Medulla oblongata (tissue), 1 donor: ENCODE measurements around the gene METTL15.
"Not testable (repeated sequence)": the region's sequence is repeated elsewhere in the genome, so short reads cannot be mapped to it uniquely, and the experiment has no call there.

Experiments
- DNase-seq: peaks from one replicate; pipeline ENCODE4 v3.0.0-alpha.2; 2015; ENCODE audit errors: extremely low spot score

METTL15 gene

DNA sequence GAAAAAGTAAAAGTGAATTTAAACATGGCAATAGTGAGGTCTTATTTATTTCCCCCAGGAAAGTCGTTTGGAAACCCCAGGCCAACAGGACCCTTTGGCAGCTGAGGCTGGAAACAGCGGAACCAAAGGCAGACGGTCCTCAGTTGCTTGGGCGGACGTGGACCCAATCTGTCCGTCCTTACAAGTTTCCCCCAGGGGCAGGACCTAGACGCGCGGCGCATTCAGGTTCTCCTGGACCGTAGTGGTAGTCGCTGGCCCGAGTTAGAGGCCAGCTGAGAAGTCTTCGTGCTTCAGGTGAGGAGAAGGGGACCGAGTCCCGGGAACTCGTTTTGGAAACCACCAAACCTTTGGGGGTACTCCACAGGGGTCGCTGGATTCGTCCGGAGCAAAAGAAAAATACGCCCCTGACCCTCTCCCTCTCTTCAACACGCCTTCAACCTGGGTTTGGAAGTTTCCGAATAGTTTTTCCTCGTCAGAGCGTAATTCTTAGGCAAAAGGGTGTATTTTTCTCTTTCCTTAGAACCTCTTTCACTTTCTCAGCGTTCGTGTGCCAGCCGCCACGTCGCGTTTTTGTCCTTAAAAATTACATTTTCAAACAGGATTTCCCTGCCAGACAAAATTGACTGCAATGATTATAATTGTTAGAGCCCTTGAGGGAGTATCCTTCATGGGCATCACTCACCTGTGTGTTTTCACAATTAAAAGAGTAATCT lies 2.1 kb downstream of the METTL15 start:
- peak; percentile 73 for DNase-seq

DNA sequence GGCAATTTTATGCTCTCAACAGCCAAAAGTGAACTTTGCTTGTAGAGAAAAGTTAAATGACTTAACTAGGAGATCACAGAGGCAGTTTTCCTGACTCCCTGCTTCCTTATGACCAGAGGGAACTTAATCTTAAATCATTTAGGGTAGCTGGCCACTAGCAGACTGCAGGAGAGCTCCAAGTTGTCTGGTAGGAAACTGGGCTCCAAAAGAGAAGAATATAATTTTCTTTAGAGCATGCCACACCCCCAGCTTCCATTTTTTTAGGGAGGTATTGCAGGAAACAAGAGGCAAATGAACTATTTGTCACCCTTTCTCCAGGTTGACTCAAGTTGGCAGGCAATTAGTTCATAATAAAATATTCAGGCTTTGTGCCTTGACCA lies 2.6 kb downstream of the METTL15 start:
- DNase-seq: no peak

DNA sequence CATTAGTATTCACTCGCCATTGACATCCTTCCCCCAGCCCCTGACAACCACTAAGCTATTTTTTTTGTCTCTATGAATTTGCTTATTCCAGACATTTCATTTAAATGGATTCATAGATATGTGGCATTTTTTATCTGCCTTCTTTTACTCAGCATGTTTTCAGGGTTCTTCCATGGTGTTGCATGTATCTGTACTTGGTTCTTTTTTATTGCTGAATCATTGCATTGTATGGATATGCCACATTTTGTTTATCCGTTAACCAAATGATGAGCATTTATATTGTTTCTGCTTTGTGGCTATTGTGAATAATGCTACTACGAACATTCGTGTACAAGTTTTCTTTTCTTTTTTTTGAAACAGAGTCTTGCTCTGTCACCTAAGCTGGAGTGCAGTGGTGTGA lies 5.9 kb downstream of the METTL15 start:
- DNase-seq: no peak

DNA sequence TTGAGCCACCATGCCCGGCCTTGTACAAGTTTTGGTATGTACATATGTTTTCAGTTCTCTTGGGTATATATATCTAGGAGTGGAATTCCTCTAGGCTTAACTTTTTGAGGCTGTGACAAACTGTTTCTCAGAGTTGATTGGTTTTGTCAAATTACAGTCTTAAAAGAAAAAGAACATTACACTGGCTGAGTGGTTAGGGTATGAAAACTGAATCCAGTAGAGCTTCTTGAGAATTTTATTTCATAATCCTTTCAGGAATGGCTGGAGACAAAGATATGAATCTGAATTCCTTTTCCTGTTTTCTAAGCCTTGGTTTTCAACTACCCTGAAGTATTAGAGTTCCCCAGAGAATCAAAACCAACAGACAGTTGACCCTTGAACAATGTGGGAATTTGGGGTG lies 6.5 kb downstream of the METTL15 start:
- no peak for DNase-seq

DNA sequence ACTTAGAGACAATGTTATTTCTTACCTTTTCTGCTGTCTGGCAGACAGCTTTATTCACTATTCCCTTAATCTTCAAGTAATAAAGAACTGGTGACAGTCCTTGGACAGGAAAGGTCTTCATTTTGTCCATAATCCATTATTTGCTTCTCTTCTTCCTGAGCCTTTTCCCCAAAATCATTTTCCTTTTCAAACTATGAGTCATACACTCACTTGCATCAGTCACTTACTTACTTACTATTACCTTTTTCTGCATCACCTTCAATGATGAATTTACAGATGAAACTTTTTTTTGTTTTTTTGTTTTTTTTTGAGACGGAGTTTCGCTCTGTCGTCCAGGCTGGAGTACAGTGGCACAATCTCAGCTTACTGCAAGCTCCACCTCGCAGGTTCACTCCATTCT lies 9.5 kb downstream of the METTL15 start:
- no peak for DNase-seq

DNA sequence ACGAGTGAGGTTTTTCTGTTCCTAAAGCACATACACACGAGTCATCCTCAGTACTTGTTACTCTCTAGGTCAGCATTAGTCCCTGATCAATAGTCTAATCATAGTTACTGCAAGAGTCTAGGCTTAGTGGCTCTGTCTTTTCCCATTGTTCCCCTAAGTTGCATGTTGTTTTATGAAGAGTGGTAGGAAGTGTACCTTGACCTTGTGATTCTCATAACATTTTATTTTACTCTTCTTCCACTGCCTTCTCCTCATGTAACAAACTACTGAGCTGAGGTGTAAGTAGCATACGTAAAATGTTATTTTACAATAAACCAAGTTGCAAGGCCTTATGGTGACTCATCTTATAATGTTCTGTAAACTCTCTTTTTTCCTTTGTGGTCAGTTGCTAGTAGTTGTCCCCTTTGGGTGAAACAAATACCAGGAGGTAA lies 15.0 kb downstream of the METTL15 start:
- no peak for DNase-seq

DNA sequence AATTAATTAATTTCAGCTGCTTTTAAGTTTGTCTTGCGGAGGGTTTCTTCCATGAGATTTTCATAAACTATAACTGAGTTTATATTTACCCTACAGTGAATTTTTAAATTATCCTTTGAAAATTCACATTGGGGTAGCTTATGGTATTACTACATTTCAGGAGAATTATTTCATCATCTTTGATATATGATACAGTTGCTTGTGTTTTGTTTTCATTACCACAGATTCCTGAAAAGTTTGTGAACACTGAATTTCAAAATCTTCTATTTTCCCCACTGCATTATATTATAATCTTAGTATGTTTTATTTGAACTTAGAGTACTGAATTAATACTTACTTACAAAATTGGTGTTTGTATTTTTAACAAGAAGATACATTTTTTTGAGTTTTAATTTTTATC lies 24.4 kb downstream of the METTL15 start:
- no peak for DNase-seq

DNA sequence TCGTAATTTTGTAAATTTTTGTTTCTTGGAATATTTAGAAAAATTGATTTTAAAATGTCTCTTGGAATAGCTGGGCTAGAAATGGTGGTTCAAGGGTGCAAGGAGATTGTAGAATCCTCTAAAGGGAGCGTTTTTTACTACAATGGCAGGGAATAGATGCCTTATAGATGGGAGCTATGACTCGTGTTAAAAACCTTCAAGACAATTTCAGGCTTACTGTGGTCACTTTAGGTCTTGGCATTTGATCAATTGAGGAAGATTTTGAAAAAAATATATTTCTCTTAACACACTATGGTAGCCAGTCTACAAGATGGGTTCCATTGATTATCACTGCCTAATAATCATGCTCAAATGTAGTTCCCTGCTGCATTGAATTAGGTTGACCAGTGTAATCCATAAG lies 25.0 kb downstream of the METTL15 start:
- DNase-seq: no peak

DNA sequence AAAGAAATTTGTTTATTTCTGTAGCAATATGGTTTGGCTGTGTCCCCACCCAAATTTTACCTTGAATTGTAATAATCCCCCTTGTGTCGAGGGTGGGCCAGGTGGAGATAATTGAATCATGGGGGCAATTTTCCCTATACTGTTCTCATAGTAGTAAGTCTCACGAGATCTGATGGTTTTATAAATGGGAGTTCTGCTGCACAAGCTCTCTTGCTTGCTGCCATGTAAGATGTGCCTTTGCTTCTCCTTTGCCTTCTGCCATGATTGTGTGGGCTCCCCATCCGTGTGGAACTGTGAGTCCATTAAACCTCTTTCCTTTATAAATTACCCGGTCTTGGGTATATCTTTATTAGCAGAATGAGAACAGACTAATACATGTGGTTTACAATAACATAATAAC lies 28.0 kb downstream of the METTL15 start:
- not testable (repeated sequence) for DNase-seq

DNA sequence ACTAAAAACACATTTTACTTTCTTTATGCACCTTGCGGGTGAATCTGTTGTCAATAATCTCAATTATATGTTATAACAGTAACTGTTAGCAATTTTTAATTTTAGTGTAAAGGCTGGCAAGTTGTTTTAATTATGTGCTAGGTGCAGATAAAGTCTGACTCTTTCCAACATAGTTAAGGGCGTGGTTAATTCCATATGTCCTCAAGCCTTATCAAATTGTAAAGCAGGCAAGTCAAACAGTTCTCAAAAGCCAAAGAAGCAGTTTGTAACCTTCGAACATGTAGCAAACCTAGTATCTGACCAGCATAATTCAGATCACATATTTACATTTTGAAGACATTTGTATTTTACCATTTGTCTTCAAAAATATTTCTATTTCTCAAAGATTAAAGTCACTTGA lies 29.2 kb downstream of the METTL15 start:
- DNase-seq: no peak

DNA sequence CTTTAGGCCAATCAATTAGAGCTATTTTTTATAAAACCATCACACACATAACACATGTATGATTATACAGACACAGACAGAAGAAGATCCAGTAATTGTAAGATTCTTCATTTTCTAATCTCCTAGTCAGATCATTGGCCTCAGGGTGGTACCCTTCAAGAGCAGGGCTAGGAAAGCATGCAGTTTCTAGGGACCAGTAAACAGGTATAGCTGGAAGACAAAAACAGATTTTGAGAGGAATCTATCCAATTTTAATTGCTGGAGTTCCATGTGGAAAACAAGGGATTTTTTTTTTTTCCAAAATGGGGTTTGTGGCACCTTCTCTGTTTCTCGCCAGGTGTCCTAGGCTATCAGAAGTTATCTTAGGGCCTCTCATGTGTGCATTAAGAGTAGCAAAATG lies 29.6 kb downstream of the METTL15 start:
- no peak for DNase-seq

DNA sequence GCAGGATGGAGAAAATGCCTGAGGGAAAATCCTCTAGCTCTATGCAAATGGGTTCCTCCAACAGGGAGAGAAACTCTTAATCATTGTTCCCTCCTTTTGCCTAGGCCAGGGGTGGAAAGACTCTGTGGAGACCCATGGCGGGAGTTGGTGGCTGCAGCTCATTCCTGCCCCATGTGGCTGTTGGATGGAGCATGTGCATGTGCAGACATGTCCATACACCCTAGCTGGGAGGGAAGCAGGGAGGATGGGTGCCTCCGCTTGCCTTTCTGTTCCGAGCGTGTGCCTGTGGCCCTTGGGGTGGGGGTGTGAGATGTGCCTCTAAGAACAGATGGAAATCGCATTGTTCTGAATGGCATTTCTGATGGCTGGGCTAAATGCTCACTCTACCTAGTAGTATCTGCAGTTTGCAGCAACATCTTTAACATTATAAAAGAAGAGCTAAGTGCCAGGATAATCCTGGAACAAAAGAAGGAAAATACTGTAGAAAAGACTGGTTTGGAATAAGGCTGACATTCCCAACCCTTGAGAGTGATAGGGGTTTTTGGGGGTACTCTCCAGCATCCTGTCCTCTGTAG lies 31.7 kb downstream of the METTL15 start:
- no peak for DNase-seq

DNA sequence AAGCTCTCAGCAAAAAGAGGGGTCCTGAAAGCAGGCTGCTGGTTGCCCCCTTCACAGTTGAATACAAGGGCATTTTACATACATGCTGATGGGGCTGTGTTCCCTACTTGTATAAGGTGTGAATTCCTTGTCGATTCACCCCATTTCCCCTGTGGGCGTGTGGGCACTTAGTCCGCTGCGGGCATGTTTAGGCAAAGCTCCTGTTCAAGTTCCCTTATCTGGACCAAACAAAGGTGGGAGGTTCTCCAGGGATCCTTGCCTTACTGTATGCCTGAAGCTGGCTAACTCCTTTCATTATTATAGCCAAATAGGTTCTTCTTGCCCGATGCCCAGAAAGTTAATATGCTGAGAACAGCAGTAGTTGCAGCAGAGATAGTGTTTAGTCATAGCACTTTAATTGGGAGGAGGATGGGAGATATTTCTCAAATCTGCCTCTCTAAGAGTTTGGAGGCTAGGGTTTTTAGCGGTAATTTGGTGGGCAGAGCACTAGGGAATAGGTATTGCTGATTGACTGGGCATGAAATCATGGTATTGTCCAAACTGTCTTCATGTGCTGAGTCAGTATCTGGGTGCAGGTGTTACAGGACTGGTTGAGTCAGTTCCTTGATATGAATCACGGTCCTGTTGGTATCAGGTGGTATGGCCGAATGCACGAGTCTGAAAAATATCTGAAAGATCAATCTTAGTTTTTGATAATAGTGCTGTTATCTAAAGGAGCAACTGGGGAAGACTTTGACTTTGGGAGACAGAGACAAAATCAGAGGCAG lies 32.7 kb downstream of the METTL15 start:
- DNase-seq: no peak

DNA sequence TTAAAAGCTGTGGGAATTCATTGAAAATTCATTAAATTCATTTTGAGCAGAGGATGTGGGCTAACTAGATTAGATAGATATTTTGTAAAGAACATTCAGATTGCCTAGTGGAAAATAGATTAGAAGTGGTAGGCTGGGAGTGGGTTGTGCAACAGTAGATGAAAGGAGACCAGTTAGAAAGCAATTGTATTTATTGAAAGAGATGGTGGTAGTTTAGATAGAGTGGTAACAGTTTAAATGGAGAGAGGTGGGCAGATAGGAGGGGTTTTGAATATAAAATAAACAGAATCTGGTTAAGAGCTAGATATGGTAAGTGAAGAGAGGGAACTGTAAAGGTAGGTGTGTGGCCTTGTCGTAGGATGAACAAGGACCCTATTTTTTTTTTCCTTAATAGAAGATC lies 34.5 kb downstream of the METTL15 start:
- DNase-seq: no peak

DNA sequence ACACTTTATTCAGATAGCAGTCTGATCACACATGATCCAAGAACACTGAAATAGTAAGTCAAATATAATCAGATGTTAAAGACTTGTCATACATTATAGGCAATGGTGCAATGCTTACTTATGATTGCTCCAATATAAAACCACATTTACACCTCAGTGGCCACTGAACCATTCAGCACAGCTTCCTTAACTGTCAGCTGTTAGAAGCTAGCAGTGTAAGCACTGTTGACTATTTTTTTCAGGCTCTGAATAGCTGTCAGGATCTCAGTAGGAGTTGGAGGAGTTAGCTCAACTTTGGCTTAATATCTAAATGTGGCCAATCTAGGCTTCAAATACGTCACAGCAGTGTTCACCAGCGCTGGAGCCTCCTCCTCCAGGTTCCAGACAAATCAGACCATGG lies 36.6 kb downstream of the METTL15 start:
- DNase-seq: peak; percentile 5

DNA sequence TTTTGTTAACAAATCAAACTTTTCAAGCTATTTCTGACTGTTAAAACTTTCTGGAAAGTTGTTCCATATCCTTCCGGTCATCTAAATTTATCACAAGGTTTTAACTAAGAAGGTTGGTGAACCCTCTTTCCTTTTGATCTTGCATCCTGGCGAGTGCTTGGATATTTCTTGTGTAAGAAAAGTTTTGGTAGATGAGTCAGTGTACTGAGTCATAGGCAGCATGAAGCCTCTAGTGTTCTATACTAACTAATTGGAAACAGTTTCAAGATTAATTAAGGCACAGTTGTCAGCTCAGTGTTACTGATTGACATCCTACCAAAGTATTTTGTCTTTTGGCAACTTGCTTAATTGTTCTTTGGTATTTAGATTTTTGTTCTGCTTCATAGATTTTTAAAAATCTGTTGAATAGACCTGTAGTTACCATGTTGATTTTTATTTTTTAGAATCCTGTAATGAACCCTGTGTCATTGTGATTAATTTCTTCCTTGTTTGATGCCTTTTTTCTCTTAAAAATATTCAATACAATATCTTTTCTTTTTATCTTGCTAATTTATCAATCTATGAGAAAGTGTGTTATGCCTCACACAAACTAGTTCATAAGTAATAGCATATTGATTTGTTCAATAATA lies 38.0 kb downstream of the METTL15 start:
- DNase-seq: no peak

DNA sequence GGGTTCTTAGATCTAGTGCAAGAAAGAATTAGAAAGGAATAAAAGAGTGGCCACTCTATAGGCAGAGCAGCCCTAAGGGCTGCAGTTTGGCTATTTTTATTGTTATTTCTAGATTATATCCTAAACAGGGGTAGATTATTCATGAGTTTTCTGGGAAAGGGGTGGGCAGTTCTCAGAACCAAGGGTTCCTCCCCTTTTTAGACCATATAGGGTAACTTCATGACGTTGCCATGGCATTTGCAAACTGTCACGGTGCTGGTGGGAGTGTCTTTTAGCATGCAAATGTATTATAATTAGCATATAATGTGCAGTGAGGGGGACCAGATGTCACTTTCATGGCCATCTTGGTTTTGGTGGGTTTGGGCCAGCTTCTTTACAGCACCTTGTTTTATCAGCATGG lies 44.6 kb downstream of the METTL15 start:
- DNase-seq: no peak

DNA sequence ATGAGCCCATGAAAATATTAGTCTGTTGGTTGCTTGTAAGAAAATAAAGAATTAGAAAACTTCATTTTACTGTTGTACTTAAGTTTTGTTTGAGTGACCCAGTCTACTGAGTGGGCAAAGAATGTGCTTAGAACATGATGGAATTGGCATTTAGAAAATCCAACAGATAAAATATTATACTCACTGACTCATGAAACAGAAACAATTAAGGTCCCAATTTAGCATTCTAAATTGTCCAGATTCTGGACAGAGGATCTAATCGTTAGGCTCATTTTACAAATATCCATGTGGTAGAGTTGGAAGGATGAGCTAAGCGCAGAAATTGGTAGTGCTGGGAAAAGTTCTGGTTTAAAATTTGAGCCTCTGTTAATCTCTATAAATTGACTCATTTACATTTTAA lies 45.4 kb downstream of the METTL15 start:
- no peak for DNase-seq

DNA sequence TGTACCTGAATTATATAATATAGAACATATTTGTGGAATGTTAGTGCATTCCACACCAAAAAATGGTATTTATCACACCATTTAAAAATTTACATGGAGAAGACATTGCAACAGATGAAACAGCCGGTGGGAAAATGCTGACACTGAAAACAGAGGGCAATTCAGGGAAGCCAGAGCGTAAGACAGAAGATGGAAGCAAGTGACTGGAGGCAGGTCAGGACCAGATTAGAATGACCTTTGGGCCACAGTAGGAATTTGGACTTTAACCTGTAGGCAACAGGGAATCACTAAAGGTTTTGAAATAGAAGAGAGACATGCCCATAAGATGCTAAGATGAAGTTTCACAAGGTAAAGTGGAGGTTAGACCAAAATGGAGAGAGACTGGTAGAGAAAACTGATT lies 60.5 kb downstream of the METTL15 start:
- DNase-seq: no peak

DNA sequence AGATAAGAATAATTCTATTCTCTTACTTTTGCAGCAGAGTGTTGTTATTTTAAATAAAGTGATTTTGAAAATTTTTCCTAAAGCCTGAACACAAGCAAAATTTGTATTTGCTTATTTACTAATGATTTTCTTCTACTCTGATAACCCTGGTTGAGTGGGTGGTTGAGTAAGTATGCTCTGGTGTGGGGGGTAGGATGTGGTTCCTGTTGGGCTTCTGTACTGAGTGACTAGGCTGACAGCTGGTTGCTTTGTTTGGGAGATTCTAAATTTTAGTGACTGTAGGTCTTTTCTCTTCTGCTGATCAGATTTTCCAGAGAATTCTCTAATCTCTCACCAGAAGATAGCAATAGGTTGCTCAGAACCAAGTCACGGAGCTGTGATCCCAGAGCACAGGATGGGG lies 61.6 kb downstream of the METTL15 start:
- no peak for DNase-seq

DNA sequence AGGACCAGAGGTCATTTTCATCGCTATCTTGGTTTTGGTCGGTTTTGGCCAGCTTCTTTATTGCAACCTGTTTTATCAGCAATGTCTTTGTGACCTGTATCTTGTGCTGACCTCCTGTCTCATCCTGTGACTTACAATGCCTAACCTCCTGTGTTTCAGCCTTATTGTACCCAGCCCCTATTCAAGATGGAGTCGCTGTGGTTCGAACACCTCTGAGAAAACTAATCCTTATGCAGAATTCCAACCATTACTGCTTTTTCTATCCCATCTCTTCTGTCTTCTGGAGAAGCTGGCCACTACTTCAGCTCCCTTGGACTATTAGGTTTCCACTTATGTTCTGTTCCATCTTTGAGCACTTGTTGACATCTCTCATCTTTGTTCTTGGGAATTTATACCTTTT lies 62.6 kb downstream of the METTL15 start:
- no peak for DNase-seq

DNA sequence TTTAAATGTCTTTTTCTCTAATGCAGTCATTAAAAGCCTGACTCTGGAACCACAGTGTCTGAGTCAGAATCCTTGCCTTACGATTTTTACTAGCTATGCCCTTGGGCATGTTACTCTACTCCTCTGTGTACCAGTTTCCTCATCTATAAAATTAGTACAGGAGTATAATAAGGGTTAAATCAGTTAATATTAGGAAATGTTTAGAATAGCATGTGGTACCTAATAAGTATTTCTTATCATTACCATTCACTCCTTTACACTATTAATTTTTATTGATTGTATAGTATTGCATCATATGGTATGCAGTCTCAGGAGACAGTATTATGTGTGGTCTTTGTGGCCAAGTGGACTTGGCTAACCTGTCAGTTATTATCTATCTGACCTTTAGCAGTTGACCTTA lies 68.2 kb downstream of the METTL15 start:
- no peak for DNase-seq

DNA sequence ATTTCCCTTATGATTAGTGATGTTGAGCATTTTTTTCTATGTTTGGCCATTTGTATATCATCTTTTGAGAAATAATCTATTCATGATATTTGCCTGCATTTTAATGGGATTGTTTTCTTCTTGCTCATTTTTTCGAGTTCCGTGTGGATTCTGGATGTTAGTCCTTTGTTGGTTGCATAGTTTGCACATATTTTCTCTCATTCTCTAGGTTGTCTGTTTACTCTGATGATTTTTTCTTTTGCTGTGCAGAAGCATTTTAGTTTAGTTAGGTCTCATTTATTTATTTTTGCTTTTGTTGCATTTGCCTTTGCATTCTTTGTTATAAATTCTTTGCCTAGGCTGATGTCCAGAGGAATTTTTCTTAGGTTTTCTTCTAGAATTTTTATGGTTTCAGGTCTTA lies 87.3 kb downstream of the METTL15 start:
- no peak for DNase-seq
